ENCODE results near the gene ADISSP. TPM values are rescaled to one million over a fixed set of nuclear protein-coding genes. Genes with fewer than 3 reads are reported as not detected.

Gene ADISSP
- total RNA-seq, 1 donor from 2014 or later = 64.6 TPM

DNA sequence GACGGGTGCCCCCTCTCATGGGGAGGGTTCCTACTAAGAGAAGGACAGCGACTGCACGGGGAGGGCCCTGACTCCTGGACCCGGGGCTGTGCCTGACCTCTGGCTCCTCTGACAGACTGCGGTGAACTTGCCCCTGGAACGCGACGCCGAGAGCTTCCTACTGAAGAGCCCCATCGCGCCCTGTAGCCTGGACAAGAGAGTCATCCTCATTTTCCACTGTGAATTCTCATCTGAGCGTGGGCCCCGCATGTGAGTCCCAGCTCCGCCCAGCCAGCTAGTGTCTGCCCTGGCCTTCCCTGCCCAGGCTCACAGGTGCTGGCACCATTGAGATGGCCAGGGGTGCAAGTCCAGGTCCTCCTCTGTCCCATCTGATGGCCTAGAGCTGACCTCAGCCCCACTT lies 35.7 kb upstream of the ADISSP start:
- H3K27ac Mint-ChIP-seq = no peak overlapping the region

DNA sequence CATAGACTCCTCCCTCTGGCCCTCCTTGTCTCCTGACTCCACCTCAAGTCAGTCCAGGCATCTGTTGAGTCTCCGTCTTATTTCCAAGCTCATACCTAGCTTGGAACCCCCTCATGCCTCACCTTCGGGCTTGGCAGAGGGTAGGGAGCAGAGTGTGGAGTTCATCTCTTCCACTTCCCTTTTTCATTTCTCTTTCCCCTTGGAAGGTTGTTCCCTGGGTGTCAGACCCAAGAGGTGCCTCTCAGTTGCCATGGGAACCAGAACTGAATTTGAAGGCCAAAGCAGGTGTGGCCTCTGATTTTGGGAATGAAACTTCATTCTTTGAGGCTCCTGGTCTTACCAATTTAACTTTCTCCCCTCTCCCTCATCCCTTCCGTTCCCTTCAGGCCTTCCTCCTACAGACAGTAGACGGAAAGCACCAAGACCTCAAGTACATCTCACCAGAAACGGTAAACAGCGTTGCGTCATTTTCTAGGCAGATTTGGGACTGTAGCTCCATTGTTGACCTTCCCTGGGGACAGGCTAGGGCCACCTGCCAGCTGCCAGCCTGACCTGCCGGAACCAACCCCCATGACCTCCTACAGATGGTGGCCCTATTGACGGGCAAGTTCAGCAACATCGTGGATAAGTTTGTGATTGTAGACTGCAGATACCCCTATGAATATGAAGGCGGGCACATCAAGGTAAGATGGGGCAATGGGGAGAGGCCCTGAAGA lies 35.1 kb upstream of the ADISSP start:
- Mint-ChIP-seq H3K36me3 (ENCODE audit: low read depth) (peaks cover 65% of the 10 kb centered on the region), H3K4me1 (ENCODE audit: low read depth) (peaks cover 67% of the 10 kb centered on the region), H3K4me3 (no peak overlapping the region), H3K27ac (peak overlapping the region; percentile 46), H3K27me3 (ENCODE audit: insufficient read depth) (no peaks in the 10 kb centered on the region), H3K9me3 (no peaks in the 10 kb centered on the region)
- no peak for DNase-seq (ENCODE audit: low spot score)
- intact Hi-C loops (cut with micrococcal nuclease) = no loop called here

More for the DNA sequence above, 35.7 kb upstream of the ADISSP start:
- Mint-ChIP-seq H3K27me3 (ENCODE audit: insufficient read depth) (no peaks in the 10 kb centered on the region), H3K4me3 (no peak overlapping the region), H3K36me3 (ENCODE audit: low read depth) (peaks cover 63% of the 10 kb centered on the region), H3K4me1 (ENCODE audit: low read depth) (peaks cover 61% of the 10 kb centered on the region), H3K9me3 (no peaks in the 10 kb centered on the region)
- intact Hi-C loops (cut with micrococcal nuclease) = no loop called here
- DNase-seq (ENCODE audit: low spot score) = no peak

DNA sequence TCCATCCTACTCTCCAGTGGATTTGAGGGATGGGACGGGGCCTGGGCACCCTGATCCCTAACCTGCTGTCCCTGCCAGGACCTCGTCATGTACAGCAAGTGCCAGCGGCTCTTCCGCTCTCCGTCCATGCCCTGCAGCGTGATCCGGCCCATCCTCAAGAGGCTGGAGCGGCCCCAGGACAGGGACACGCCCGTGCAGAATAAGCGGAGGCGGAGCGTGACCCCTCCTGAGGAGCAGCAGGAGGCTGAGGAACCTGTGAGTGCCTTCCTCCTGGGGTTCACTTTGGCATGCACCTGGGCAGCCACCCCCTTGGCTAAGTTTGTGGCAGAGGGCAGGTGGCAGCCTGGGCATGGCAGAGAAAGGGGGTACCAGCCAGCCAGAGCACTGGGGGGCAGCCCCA lies 34.3 kb upstream of the ADISSP start:
- Mint-ChIP-seq H3K36me3 (ENCODE audit: low read depth) (peaks cover 62% of the 10 kb centered on the region), H3K9me3 (no peaks in the 10 kb centered on the region), H3K4me1 (ENCODE audit: low read depth) (peaks cover 69% of the 10 kb centered on the region), H3K27me3 (ENCODE audit: insufficient read depth) (no peaks in the 10 kb centered on the region), H3K27ac (peak overlapping the region; percentile 10), H3K4me3 (no peak overlapping the region)
- no peak for DNase-seq (ENCODE audit: low spot score)
- intact Hi-C loops (cut with micrococcal nuclease) = no loop called here

DNA sequence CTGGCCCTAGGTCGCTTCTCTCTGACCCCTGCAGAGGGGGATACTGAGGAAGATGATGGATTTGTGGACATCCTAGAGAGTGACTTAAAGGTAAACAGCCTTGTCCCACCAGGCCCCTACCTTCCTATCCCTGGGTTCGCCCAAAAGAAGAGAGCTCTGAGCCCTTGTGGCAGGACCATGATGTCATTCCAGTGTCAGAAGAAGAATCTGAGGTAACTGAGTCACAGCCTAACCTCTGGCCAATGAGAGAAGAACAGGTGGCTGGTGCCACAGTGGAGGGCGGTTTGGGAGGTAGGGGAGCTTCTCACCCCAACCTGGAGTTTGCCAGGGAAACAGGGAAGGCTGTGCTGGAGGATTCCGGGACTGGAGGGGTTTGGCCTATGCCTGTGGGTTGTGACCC lies 33.7 kb upstream of the ADISSP start:
- Mint-ChIP-seq H3K36me3 (ENCODE audit: low read depth) (peaks cover 58% of the 10 kb centered on the region), H3K4me3 (no peak overlapping the region), H3K27me3 (ENCODE audit: insufficient read depth) (no peaks in the 10 kb centered on the region), H3K27ac (peak overlapping the region; percentile 65), H3K9me3 (no peaks in the 10 kb centered on the region), H3K4me1 (ENCODE audit: low read depth) (peaks cover 67% of the 10 kb centered on the region)
- intact Hi-C loops (cut with micrococcal nuclease) = no loop called here
- DNase-seq (ENCODE audit: low spot score) = no peak

DNA sequence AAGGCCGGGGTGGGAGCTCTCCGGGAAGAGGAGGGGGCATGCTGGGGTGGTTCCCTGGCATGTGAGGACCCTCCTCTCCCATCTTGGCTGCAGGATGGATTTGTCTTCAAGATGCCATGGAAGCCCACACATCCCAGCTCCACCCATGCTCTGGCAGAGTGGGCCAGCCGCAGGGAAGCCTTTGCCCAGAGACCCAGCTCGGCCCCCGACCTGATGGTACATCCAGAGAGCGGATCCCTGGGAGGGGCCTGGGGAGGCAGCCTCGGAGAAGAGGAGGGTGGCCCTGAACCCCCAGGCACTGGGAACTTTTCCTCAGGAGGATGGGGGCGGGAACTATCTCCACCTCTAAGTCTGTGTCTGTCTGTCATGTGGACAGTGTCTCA lies 33.3 kb upstream of the ADISSP start:
- no peaks in the 10 kb centered on the region for H3K9me3 Mint-ChIP-seq
- H3K4me1 Mint-ChIP-seq (ENCODE audit: low read depth) = peaks cover 67% of the 10 kb centered on the region
- intact Hi-C loops (cut with micrococcal nuclease) = no loop called here
- H3K27ac Mint-ChIP-seq = peak overlapping the region; percentile 65
- no peak for DNase-seq (ENCODE audit: low spot score)
- no peaks in the 10 kb centered on the region for H3K27me3 Mint-ChIP-seq (ENCODE audit: insufficient read depth)
- no peak overlapping the region for H3K4me3 Mint-ChIP-seq
- peaks cover 56% of the 10 kb centered on the region for H3K36me3 Mint-ChIP-seq (ENCODE audit: low read depth)

DNA sequence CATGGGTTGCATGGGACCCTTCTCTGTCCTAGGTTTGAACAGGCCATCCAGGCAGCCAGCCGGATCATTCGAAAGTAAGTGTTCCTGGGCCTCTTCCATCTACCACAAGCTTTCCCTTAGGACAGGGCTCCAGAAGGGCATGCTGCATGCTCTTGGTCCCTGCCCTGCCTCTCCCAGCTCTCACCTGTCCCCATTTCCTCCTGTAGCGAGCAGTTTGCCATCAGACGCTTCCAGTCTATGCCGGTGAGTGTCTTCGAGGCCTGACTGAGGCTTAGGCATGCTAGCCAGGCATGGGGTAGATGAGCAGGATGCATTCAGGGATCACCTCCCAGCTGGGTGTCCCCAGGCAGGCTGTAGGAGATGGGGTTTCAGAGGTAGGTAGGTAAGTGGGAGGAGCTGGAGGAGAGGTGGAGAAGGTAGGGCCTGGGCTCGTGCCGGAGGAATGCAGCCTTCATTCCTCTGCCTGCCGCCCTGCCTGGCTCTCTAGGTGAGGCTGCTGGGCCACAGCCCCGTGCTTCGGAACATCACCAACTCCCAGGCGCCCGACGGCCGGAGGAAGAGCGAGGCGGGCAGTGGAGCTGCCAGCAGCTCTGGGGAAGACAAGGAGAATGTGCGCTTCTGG lies 32.8 kb upstream of the ADISSP start:
- Mint-ChIP-seq H3K27ac (peak overlapping the region; percentile 76), H3K4me1 (ENCODE audit: low read depth) (peaks cover 67% of the 10 kb centered on the region), H3K27me3 (ENCODE audit: insufficient read depth) (no peaks in the 10 kb centered on the region), H3K36me3 (ENCODE audit: low read depth) (peaks cover 51% of the 10 kb centered on the region), H3K9me3 (no peaks in the 10 kb centered on the region), H3K4me3 (peak overlapping the region; percentile 55)
- no peak for DNase-seq (ENCODE audit: low spot score)
- intact Hi-C loops (cut with micrococcal nuclease) = no loop called here

DNA sequence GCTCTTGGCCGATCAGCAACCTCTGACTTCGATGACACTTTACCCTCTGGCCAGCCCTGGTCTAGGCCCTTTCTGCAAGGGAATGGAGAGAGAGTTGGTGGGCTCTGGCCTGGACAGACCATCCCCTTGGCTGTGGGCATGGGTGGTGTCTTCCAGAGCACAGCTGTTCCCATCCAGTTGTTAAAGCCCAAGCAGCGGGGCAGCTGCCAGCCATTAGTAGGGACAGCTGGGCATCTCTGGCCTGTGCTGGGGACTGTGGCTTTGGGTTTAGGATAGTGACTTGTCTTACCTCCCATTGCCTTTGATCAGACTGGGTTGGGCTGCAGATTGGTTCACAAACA lies 31.3 kb upstream of the ADISSP start:
- peak overlapping the region; percentile 91 for H3K4me3 Mint-ChIP-seq
- peaks cover 41% of the 10 kb centered on the region for H3K36me3 Mint-ChIP-seq (ENCODE audit: low read depth)
- DNase-seq (ENCODE audit: low spot score) = no peak
- peaks cover 61% of the 10 kb centered on the region for H3K4me1 Mint-ChIP-seq (ENCODE audit: low read depth)
- no peaks in the 10 kb centered on the region for H3K27me3 Mint-ChIP-seq (ENCODE audit: insufficient read depth)
- peak overlapping the region; percentile 87 for H3K27ac Mint-ChIP-seq
- intact Hi-C loops (cut with micrococcal nuclease) = loop anchor here (1.0 to 10.0 kb wide), 2 partner anchors 12 to 1326 kb away; partner anchors contain the start of gene CDS2
- no peaks in the 10 kb centered on the region for H3K9me3 Mint-ChIP-seq

DNA sequence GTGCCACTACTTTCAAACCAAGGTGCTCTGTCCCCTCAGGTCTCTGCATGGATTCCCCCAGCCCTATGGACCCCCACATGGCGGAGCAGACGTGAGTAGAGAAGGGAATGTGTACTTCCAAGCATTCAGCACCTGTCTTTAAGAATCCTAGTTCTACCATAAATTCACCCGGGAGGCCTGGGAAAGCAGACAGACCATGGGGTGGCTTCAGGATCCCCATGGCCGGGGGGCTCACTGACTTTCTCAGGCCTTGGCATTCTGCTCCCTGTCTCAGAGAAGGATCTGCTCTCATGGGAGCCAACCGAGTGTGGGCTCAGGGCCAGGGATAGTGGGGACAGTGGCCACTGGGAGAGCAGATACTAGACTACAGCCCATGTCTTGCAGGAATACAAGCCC lies 30.8 kb upstream of the ADISSP start:
- Mint-ChIP-seq H3K36me3 (ENCODE audit: low read depth) (peaks cover 36% of the 10 kb centered on the region), H3K4me1 (ENCODE audit: low read depth) (peaks cover 56% of the 10 kb centered on the region), H3K9me3 (no peaks in the 10 kb centered on the region), H3K4me3 (peak overlapping the region; percentile 91), H3K27me3 (ENCODE audit: insufficient read depth) (no peaks in the 10 kb centered on the region), H3K27ac (peak overlapping the region; percentile 87)
- DNase-seq (ENCODE audit: low spot score) = no peak
- intact Hi-C loops (cut with micrococcal nuclease) = loop anchor here (1.0 to 10.0 kb wide), 2 partner anchors 13 to 1326 kb away; partner anchors contain the start of gene CDS2

DNA sequence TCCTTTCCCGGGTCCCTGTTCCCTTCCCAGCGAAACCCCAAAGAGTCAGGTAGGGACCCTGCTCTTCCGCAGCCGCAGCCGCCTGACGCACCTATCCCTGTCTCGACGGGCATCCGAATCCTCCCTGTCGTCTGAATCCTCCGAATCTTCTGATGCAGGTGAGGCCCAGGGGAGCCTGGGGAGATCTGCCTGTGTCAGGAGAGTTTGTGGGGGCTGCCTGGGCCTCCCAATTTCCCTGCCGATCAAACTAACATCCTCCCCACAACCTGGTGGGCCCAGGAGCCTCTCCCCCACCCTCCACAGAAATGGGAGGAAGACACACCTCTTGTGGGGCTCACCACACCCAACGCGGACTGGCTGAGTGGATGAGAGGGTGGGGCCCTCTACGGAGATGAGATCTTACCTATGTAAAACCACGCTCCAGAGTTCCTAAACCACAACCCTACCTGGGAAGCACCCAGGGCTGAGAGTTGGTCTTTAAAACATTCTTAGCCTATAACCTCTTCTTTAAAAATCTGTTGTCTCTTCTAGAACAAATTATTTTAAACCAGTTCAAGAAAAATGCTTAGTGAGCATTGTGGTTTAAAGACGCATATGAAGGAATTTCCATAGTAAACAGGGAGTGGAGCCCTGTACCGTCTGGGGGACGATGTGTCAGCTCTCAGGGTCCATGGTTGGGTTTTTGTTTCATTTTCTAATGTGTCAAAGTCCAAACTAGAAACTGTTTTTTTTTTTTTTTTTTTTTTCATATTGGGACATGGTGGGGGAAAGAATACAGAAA lies 30.2 kb upstream of the ADISSP start:
- intact Hi-C loops (cut with micrococcal nuclease) = loop anchor here (1.0 to 10.0 kb wide), 4 partner anchors 14 to 1327 kb away; partner anchors contain the start of genes CDS2 and PANK2
- Mint-ChIP-seq H3K4me1 (ENCODE audit: low read depth) (peaks cover 53% of the 10 kb centered on the region), H3K9me3 (no peaks in the 10 kb centered on the region), H3K4me3 (peak overlapping the region; percentile 91), H3K36me3 (ENCODE audit: low read depth) (peaks cover 31% of the 10 kb centered on the region), H3K27ac (peak overlapping the region; percentile 87), H3K27me3 (ENCODE audit: insufficient read depth) (no peaks in the 10 kb centered on the region)
- peak; percentile 56 for DNase-seq (ENCODE audit: low spot score)

DNA sequence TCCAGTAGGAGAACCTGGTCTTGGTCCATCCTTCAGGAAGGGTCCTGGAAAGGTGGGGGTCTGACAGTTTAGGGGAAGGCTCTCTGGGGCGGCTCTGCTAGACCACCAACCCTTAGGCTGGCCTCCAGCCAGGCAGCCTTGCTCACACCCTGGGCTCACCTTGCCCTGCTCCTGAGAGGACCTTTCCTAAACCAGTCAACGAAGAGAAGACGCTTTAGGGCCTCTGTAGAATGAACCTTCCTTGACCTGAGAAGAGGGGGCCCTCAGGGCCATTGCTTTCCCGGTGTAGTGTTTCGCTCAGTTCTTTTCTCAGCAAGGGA lies 29.6 kb upstream of the ADISSP start:
- no peaks in the 10 kb centered on the region for H3K27me3 Mint-ChIP-seq (ENCODE audit: insufficient read depth)
- H3K9me3 Mint-ChIP-seq = no peaks in the 10 kb centered on the region
- DNase-seq (ENCODE audit: low spot score) = no peak
- intact Hi-C loops (cut with micrococcal nuclease) = loop anchor here (2.0 to 10.0 kb wide), 3 partner anchors 92 to 1328 kb away; partner anchors contain the start of genes CDS2 and PANK2
- peaks cover 26% of the 10 kb centered on the region for H3K36me3 Mint-ChIP-seq (ENCODE audit: low read depth)
- H3K4me1 Mint-ChIP-seq (ENCODE audit: low read depth) = peaks cover 47% of the 10 kb centered on the region
- peak overlapping the region; percentile 87 for H3K27ac Mint-ChIP-seq
- peak overlapping the region; percentile 91 for H3K4me3 Mint-ChIP-seq

DNA sequence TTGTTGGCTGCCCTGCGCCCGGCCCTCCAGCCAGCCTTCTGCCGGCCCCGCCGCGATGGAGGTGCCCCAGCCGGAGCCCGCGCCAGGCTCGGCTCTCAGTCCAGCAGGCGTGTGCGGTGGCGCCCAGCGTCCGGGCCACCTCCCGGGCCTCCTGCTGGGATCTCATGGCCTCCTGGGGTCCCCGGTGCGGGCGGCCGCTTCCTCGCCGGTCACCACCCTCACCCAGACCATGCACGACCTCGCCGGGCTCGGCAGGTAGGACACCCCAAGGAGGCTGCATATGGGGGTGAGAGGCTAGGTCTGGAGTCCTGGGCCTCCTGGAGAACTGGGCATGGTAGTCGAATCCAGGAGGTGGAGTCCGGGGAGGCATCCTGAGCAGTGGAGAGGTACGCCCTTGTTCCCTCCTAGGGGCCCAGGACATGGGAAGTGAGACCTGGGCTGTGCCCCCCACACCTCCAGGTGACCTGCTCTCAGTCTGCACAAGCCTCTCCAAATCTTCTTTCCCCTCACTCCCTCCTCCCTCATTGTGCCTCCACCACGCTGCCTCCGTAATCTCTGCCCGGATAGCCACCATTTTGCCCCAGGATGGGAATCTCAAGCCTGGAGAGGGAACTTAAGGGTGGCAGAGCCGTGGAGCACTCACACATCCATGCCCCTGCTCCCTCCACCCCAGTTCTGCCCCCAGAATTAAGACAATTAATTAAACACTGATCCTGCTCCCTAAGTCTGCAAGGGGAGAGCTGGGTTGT lies 29.1 kb upstream of the ADISSP start:
- Mint-ChIP-seq H3K4me1 (ENCODE audit: low read depth) (peaks cover 47% of the 10 kb centered on the region), H3K36me3 (ENCODE audit: low read depth) (peaks cover 26% of the 10 kb centered on the region), H3K4me3 (peak overlapping the region; percentile 91)

More for the DNA sequence above, 29.1 kb upstream of the ADISSP start:
- Mint-ChIP-seq H3K27me3 (ENCODE audit: insufficient read depth) (no peaks in the 10 kb centered on the region), H3K27ac (peak overlapping the region; percentile 87), H3K9me3 (no peaks in the 10 kb centered on the region)
- intact Hi-C loops (cut with micrococcal nuclease) = loop anchor here (1.0 to 10.0 kb wide), 5 partner anchors 29 to 1328 kb away; partner anchors contain the start of genes ADISSP, CDS2 and PANK2
- DNase-seq (ENCODE audit: low spot score) = no peak

Data from activated T-helper 1 cell treated with anti-CD3 and anti-CD28 coated beads, Interleukin-12 subunit alpha, Interleukin-12 subunit beta, Interleukin-2, Interleukin-4 antibody, amounts not matched to agents 30 ng/mL and 10 ng/mL and 1 ng/mL, durations not matched to agents 14 hours and 24 hours and 36 hours (primary cell).